ENCODE measurements around the gene FMOD. TPM values are rescaled to one million over a fixed set of nuclear protein-coding genes. Genes with fewer than 3 reads are reported as not detected.
A peak's percentile ranks its signal among the peaks of the same experiment; 100 is the strongest.
"Not testable (repeated sequence)": the region's sequence is repeated elsewhere in the genome, so short reads cannot be mapped to it uniquely, and the experiment has no call there.

Gene FMOD
- total and polyA plus RNA-seq, 5 experiments from 2014 or later: not detected

DNA sequence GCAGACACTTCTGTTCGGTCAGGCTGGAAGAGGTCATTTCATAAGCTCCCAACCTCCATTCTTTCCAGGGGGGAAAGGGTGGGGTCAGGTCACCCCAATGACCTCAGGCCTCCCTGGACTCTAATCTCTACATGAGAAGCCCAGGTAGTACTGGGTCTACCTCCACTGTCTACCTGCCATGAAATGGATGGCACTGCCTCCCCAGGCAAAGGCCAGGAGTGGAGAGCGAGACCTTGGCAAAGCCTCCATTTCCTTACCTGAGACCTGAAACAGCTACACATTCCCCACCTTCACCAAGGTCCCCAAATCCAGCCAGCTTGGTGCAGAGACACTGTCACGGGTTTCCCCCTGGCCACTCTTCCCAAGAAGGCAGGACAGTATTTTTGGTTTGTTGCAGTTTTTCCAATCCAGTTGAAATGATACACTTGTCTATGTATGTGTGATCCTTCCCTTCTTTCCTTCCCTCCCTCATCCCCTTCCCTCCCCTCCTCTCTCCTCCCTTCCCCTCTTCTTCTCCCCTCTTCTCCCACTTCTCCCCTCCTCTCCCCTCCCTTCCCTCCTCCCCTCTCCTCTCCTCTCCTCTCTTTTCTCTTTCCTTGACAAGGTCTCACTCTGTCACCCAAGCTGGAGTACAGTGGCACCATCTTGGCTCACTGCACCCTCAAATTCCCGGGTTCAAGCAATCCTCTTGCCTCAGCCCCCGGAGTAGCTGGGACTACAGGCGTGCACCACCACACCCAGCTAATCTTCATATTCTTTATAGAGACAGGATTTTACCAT, 29.5 kb downstream of the FMOD start:
- POLR2A ChIA-PET: interaction anchor here (0.6 to 14.4 kb wide), 14 partner anchors 9 to 314 kb away, joined by 3 to 1045 read pairs (median 5); partner anchors contain the start of genes ATP2B4, BTG2 and TMEM183A
- no peaks in the 10 kb centered on the region for H3K9me3 Mint-ChIP-seq

GRCh38 chr1:203320591-203321272, 30.2 kb downstream of the FMOD start:
- peaks cover 58 to 96% (median 94%) of the 10 kb centered on the region in 4 donors for H3K4me1 Mint-ChIP-seq
- no peaks in the 10 kb centered on the region for H3K9me3 Mint-ChIP-seq
- peak overlapping the region; percentile 96 to 100 (median 98) for H3K27ac Mint-ChIP-seq
- H3K27me3 Mint-ChIP-seq: no peaks in the 10 kb centered on the region
- H3K36me3 Mint-ChIP-seq: no peaks in the 10 kb centered on the region
- H3K4me3 Mint-ChIP-seq: peak overlapping the region; percentile 61 to 87 (median 83)
- peak; percentile 42 to 90 (median 77) for DNase-seq
- POLR2A ChIA-PET: interaction anchor here (0.6 to 14.4 kb wide), 11 partner anchors 9 to 306 kb away, joined by 3 to 1045 read pairs (median 5); partner anchors contain the start of genes ATP2B4 and BTG2
- peak; percentile 66 to 69 for ATAC-seq

More for the DNA sequence above, 29.5 kb downstream of the FMOD start:
- Mint-ChIP-seq H3K27me3 (no peaks in the 10 kb centered on the region), H3K4me1 (peaks cover 59 to 98% (median 98%) of the 10 kb centered on the region in 4 donors), H3K36me3 (no peaks in the 10 kb centered on the region), H3K4me3 (peak overlapping the region; percentile 61 to 87 (median 83)), H3K27ac (peak overlapping the region; percentile 96 to 100 (median 98))
- DNase-seq (no peak), ATAC-seq (peak in 1 of 2 donors; percentile 2)

- Mint-ChIP-seq H3K36me3 (peaks cover 0 to 7% (median 0%) of the 10 kb centered on the region in 3 donors), H3K4me1 (peaks cover 51 to 86% (median 81%) of the 10 kb centered on the region in 4 donors), H3K27ac (peak overlapping the region in 7 of 10 donors; percentile 34 to 98 (median 61)), H3K4me3 (peak overlapping the region in 1 of 10 donors; percentile 29), H3K9me3 (no peaks in the 10 kb centered on the region), H3K27me3 (no peaks in the 10 kb centered on the region)
- DNase-seq (no peak), ATAC-seq (no peak)
- POLR2A ChIA-PET: interaction anchor here (13.8 to 14.4 kb wide), 3 partner anchors 3 to 39 kb away, joined by 730 to 1045 read pairs (median 1045); partner anchors contain the start of gene BTG2
Measured at GRCh38 chr1:203318229-203318517, 32.7 kb downstream of the FMOD start.

DNA sequence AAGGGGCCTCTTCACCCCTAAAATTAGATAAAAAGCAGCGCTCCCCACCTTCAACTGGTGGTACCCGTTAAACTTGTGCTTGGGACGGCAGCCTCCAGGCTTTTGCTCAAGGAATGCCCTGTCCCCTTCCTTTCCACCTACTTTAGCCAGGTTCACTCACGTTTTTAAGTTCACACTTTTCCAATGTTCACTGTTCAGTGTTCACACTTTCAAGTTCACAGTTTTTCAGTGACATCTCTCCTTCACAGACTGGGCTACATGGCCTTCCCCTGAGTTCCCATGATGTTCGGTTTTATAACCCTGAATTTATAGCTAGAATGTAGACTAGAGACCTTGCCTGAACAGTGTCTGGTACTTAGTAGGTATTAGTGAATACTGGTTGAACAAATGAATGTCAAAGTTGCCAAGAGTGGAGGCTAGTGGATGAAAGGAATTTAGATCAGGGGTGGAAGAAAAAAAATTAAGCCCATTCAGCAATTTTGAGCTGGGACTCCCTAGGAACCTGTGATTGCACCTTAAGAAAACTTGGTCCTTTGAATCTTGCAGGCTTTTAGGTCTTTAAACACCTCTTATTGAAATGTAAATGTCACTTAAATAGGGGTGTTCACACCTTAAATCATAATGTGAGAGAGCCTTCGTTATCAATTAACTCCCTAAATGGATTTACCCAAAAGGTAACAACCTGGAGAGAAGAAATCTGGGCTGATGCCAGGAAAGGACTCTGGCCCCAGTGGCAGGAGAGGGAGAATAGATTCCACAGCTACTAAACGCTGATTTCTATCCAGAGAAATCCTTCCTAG, 33.3 kb downstream of the FMOD start:
- no peaks in the 10 kb centered on the region for H3K9me3 Mint-ChIP-seq
- POLR2A ChIA-PET: interaction anchor here (0.5 to 14.4 kb wide), 5 partner anchors 4 to 38 kb away, joined by 3 to 1045 read pairs (median 730); partner anchors contain the start of gene BTG2
- no peak for DNase-seq
- no peak for ATAC-seq
- no peaks in the 10 kb centered on the region for H3K27me3 Mint-ChIP-seq
- H3K4me1 Mint-ChIP-seq: peaks cover 46 to 84% (median 78%) of the 10 kb centered on the region in 4 donors
- peak overlapping the region in 1 of 10 donors; percentile 29 for H3K4me3 Mint-ChIP-seq
- H3K27ac Mint-ChIP-seq: peak overlapping the region; percentile 8 to 98 (median 68)
- H3K36me3 Mint-ChIP-seq: peaks cover 0 to 7% (median 0%) of the 10 kb centered on the region in 3 donors

DNA sequence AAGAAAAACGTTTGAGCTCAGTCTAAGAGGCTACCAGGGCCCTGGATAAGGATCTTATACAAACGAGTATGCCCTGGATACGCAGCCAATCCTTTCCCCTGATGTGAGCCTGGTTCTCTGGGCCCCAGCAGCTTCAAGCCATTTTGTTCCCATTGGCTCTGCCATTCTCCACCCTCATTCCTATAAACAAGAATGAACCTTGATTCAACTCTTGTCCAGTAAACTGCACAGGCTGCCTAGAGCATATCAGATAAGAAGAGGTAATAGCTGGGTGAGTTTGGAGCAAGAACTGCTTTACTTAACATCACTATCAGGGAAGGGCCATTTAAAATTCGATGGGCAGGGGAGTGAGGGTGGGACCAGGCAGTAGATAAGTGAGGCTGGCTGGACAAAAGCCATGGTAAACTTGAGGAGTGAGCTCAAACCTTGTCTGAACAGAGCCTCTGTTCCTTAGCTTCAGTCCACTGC, 34.3 kb downstream of the FMOD start:
- POLR2A ChIA-PET: interaction anchor here (0.5 to 14.4 kb wide), 5 partner anchors 5 to 37 kb away, joined by 3 to 1045 read pairs (median 730); partner anchors contain the start of gene BTG2
- Mint-ChIP-seq H3K27ac (peak overlapping the region in 9 of 10 donors; percentile 8 to 98 (median 82)), H3K9me3 (no peaks in the 10 kb centered on the region), H3K27me3 (no peaks in the 10 kb centered on the region), H3K36me3 (peaks cover 0 to 10% (median 0%) of the 10 kb centered on the region in 3 donors), H3K4me1 (peaks cover 38 to 83% (median 73%) of the 10 kb centered on the region in 4 donors), H3K4me3 (peak overlapping the region in 1 of 10 donors; percentile 20)
- DNase-seq (no peak), ATAC-seq (no peak)

DNA sequence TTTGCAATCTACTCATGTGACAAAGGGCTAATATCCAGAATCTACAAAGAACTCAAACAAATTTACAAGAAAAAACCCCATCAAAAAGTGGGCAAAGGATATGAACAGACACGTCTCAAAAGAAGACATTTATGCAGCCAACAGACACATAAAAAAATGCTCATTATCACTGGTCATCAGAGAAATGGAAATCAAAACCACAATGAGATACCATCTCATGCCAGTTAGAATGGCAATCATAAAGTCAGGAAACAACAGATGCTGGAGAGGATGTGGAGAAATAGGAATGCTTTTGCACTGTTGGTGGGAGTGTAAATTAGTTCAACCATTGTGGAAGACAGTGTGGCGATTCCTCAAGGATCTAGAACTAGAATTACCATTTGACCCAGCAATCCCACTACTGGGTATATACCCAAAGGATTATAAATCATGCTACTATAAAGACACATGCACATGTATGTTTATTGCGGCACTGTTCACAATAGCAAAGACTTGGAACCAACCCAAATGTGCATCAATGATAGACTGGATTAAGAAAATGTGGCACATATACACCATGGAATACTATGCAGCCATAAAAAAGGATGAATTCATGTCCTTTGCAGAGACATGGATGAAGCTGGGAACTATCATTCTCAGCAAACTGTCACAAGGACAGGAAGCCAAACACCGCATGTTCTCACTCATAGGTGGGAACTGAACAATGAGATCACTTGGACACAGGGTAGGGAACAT, 36.7 kb downstream of the FMOD start:
- peaks cover 3 to 32% (median 9%) of the 10 kb centered on the region in 3 donors for H3K36me3 Mint-ChIP-seq
- not testable (repeated sequence) for H3K27me3 Mint-ChIP-seq, H3K9me3 Mint-ChIP-seq, DNase-seq, H3K4me3 Mint-ChIP-seq, ATAC-seq
- H3K4me1 Mint-ChIP-seq: peaks cover 40 to 83% (median 73%) of the 10 kb centered on the region in 4 donors
- peak overlapping the region in 8 of 10 donors; percentile 37 to 82 (median 78) for H3K27ac Mint-ChIP-seq
- POLR2A ChIA-PET: interaction anchor here (13.8 to 14.4 kb wide), 2 partner anchors 3 to 7 kb away, joined by 1045 read pairs; partner anchors contain the start of gene BTG2

DNA sequence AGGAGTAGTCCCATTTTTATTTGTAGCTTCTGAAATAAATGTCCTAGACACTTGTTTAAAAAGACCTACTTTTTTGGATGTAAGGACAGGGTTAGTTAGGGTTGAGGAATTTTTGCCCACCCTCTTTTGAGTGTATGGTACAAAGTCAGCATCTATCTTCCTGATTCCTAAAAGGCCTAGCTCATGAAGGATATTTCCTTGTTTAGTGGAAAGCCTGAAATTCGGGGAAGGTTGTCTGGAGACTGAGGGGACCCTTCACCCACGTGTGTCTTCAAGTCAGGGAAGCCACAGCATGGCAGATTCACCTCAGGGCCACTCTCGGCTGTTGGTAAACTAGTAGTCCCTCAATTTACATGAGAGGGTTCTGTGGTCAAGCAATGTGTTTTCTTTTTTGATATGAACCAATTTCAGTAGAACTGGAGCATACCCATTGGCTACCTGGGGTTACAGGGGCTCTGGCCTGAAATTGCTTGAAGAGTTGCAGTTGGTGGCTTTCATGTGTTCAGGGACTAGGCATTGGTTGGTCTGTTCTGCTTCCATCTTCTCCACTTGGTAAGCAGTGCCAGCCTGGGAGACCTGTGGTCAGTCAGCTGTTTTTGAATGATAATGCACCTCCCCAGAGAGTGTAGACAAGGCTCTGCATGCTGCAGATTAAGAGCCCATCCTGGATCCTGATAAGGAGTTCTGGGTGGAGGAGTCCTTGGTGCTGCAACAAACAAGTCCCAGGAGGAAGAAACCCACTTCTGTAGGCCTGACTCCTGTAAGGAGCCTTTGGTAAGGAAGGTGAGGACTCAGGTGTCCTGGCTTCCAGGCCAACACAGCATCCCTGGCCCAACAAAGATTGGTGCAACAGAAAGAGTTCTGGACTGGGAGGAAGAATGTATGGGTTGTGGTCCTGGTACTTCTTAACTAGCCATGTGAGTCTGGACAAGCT, 39.3 kb downstream of the FMOD start:
- POLR2A ChIA-PET: interaction anchor here (0.6 to 13.8 kb wide), 5 partner anchors 10 to 304 kb away, joined by 3 to 1045 read pairs (median 62); no protein-coding TSS in a partner anchor
- ATAC-seq (peak in 1 of 2 donors; percentile 4), DNase-seq (no peak)
- H3K4me1 Mint-ChIP-seq: peaks cover 49 to 75% (median 72%) of the 10 kb centered on the region in 4 donors
- peak overlapping the region; percentile 51 to 100 (median 90) for H3K27ac Mint-ChIP-seq
- no peaks in the 10 kb centered on the region for H3K27me3 Mint-ChIP-seq
- peaks cover 0 to 2% (median 0%) of the 10 kb centered on the region in 9 donors for H3K9me3 Mint-ChIP-seq
- peak overlapping the region in 8 of 10 donors; percentile 10 to 97 (median 46) for H3K4me3 Mint-ChIP-seq
- peaks cover 19 to 57% (median 27%) of the 10 kb centered on the region in 3 donors for H3K36me3 Mint-ChIP-seq

DNA sequence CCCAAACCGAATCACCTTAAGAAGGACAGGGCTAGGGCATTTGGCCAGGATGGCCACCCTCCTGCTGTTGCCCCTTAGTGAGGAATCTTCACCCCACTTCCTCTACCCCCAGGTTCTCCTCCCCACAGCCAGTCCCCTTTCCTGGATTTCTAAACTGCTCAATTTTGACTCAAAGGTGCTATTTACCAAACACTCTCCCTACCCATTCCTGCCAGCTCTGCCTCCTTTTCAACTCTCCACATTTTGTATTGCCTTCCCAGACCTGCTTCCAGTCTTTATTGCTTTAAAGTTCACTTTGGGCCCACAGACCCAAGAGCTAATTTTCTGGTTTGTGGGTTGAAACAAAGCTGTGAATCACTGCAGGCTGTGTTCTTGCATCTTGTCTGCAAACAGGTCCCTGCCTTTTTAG, 42.0 kb downstream of the FMOD start:
- POLR2A ChIA-PET: interaction anchor here (0.8 to 13.8 kb wide), 5 partner anchors 10 to 25 kb away, joined by 4 to 1045 read pairs (median 62); no protein-coding TSS in a partner anchor
- Mint-ChIP-seq H3K27me3 (no peaks in the 10 kb centered on the region), H3K36me3 (peaks cover 21 to 63% (median 30%) of the 10 kb centered on the region in 3 donors), H3K4me3 (peak overlapping the region; percentile 94 to 99 (median 98)), H3K4me1 (peaks cover 53 to 75% (median 72%) of the 10 kb centered on the region in 4 donors), H3K9me3 (peaks cover 0 to 2% (median 0%) of the 10 kb centered on the region in 9 donors), H3K27ac (peak overlapping the region; percentile 96 to 100 (median 98))
- DNase-seq (no peak), ATAC-seq (no peak)

DNA sequence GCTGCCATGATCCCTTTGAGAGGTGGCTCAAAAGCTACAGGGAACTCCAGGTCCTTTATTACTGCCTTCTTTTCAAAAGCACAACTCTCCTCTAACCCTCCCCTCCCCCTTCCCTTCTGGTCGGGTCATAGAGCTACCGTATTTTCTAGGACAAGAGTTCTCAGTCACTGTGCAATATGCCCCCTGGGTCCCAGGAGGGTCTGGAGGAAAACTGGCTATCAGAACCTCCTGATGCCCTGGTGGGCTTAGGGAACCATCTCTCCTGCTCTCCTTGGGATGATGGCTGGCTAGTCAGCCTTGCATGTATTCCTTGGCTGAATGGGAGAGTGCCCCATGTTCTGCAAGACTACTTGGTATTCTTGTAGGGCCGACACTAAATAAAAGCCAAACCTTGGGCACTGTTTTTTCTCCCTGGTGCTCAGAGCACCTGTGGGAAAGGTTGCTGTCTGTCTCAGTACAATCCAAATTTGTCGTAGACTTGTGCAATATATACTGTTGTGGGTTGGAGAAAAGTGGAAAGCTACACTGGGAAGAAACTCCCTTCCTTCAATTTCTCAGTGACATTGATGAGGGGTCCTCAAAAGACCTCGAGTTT, 42.5 kb downstream of the FMOD start:
- H3K4me3 Mint-ChIP-seq: peak overlapping the region; percentile 94 to 99 (median 98)
- peak overlapping the region; percentile 96 to 100 (median 98) for H3K27ac Mint-ChIP-seq
- no peaks in the 10 kb centered on the region for H3K27me3 Mint-ChIP-seq
- ATAC-seq (no peak), DNase-seq (no peak)
- H3K9me3 Mint-ChIP-seq: peaks cover 0 to 2% (median 0%) of the 10 kb centered on the region in 9 donors
- POLR2A ChIA-PET: interaction anchor here (0.6 to 13.8 kb wide), 9 partner anchors 9 to 503 kb away, joined by 3 to 1045 read pairs (median 35); partner anchors contain the start of genes ATP2B4 and LAX1
- H3K4me1 Mint-ChIP-seq: peaks cover 55 to 75% (median 72%) of the 10 kb centered on the region in 4 donors
- H3K36me3 Mint-ChIP-seq: peaks cover 21 to 58% (median 30%) of the 10 kb centered on the region in 3 donors
